H9 (cell line): ENCODE data around the gene ANKRD29. TPM values are rescaled to one million over a fixed set of nuclear protein-coding genes. Genes with fewer than 3 reads are reported as not detected.

Source experiments
- DNase-seq: peaks from one replicate; pipeline ENCODE4 v3.0.0-alpha.2; 2017
- H2AFZ ChIP-seq: one replicate; pipeline ENCODE4 v1.6.1; 2013; ENCODE audit warnings: mild to moderate bottlenecking, low read length, control low read depth, moderate library complexity
- H2AK5ac ChIP-seq: 2 replicates; pipeline ENCODE4 v1.6.1; 2013; ENCODE audit warnings: low read length, control low read depth, mixed read lengths; ENCODE audit not compliant: insufficient read length
- H2BK120ac ChIP-seq: one replicate; pipeline ENCODE4 v1.6.1; 2013; ENCODE audit warnings: low read depth, mild to moderate bottlenecking, low read length, control low read depth, inconsistent platforms; ENCODE audit not compliant: poor library complexity, severe bottlenecking
- H2BK12ac ChIP-seq: 2 replicates; pipeline ENCODE4 v1.6.1; 2013; ENCODE audit warnings: low read length, control low read depth, mixed read lengths, low read depth; ENCODE audit not compliant: insufficient read length
- H2BK15ac ChIP-seq: 2 replicates; pipeline ENCODE4 v1.6.1; 2013; ENCODE audit warnings: low read depth, low read length, control low read depth
- H2BK20ac ChIP-seq: one replicate; pipeline ENCODE4 v1.6.1; 2013; ENCODE audit warnings: low read depth, mild to moderate bottlenecking, low read length, control low read depth, inconsistent platforms; ENCODE audit not compliant: poor library complexity, severe bottlenecking
- H2BK5ac ChIP-seq: 2 replicates; pipeline ENCODE4 v1.6.1; 2013; ENCODE audit warnings: low read length, control low read depth, mixed read lengths; ENCODE audit not compliant: insufficient read length
- H3K14ac ChIP-seq: 2 replicates; pipeline ENCODE4 v1.6.1; 2013; ENCODE audit warnings: low read length, control low read depth; ENCODE audit not compliant: insufficient read depth
- H3K18ac ChIP-seq: 2 replicates; pipeline ENCODE4 v1.6.1; 2013; ENCODE audit warnings: low read depth, mild to moderate bottlenecking, mixed read lengths, low read length, control low read depth; ENCODE audit not compliant: insufficient read length
- H3K23ac ChIP-seq: 2 replicates; pipeline ENCODE4 v1.6.1; 2013; ENCODE audit warnings: low read length, control low read depth, mixed read lengths, low read depth; ENCODE audit not compliant: insufficient read length
- H3K23me2 ChIP-seq: 2 replicates; pipeline ENCODE4 v1.6.1; 2013; ENCODE audit warnings: low read depth, mild to moderate bottlenecking, mixed read lengths, low read length, control low read depth; ENCODE audit not compliant: insufficient read length, poor library complexity, severe bottlenecking
- H3K27ac ChIP-seq: 2 replicates; pipeline ENCODE4 v1.5.1; 2013; ENCODE audit warnings: low read length, control low read depth, mixed read lengths, low read depth; ENCODE audit not compliant: insufficient read length
- H3K27me3 ChIP-seq: 2 replicates; pipeline ENCODE4 v1.6.1; 2013; ENCODE audit warnings: low read length, control low read depth, inconsistent platforms; ENCODE audit not compliant: insufficient read depth
- H3K4ac ChIP-seq: 2 replicates; pipeline ENCODE4 v1.6.1; 2013; ENCODE audit warnings: low read depth, mild to moderate bottlenecking, control low read depth, inconsistent platforms, low read length, moderate library complexity
- H3K4me1 ChIP-seq: 2 replicates; pipeline ENCODE4 v1.6.1; 2013; ENCODE audit warnings: low read length, control low read depth, inconsistent platforms; ENCODE audit not compliant: insufficient read depth
- H3K4me2 ChIP-seq: 2 replicates; pipeline ENCODE4 v1.6.1; 2013; ENCODE audit warnings: low read length, control low read depth, mixed read lengths; ENCODE audit not compliant: insufficient read length, insufficient read depth
- H3K56ac ChIP-seq: 2 replicates; pipeline ENCODE4 v1.6.1; 2013; ENCODE audit warnings: low read depth, mild to moderate bottlenecking, mixed read lengths, low read length, control low read depth; ENCODE audit not compliant: insufficient read length
- H3K79me1 ChIP-seq: 2 replicates; pipeline ENCODE4 v1.6.1; 2013; ENCODE audit warnings: low read depth, mild to moderate bottlenecking, moderate library complexity, low read length, control low read depth, inconsistent platforms; ENCODE audit not compliant: insufficient read depth, poor library complexity, severe bottlenecking
- H3K79me2 ChIP-seq: 2 replicates; pipeline ENCODE4 v1.6.1; 2013; ENCODE audit warnings: low read length, control low read depth, inconsistent platforms; ENCODE audit not compliant: insufficient read depth
- H3K9ac ChIP-seq: 2 replicates; pipeline ENCODE4 v1.6.1; 2013; ENCODE audit warnings: low read length, control low read depth, mixed read lengths; ENCODE audit not compliant: insufficient read length; ENCODE audit errors: extremely low read depth
- H3K9me3 ChIP-seq: one replicate; pipeline ENCODE4 v1.6.1; 2013; ENCODE audit warnings: low read depth, low read length, inconsistent platforms; ENCODE audit not compliant: control insufficient read depth
- H3T11ph ChIP-seq: one replicate; pipeline ENCODE4 v1.6.1; 2013; ENCODE audit warnings: mild to moderate bottlenecking, low read length, control low read depth, inconsistent platforms
- H4K20me1 ChIP-seq: one replicate; pipeline ENCODE4 v1.6.1; 2013; ENCODE audit not compliant: control insufficient read depth, insufficient read length, insufficient read depth
- H4K5ac ChIP-seq: 2 replicates; pipeline ENCODE4 v1.6.1; 2013; ENCODE audit warnings: low read depth, mild to moderate bottlenecking, mixed read lengths, low read length, control low read depth; ENCODE audit not compliant: insufficient read length
- H4K8ac ChIP-seq: replicated peaks from 2 replicates; pipeline ENCODE4 v1.6.1; 2013; ENCODE audit warnings: low read length, control low read depth, mixed read lengths, low read depth; ENCODE audit not compliant: insufficient read length
- H4K91ac ChIP-seq: 2 replicates; pipeline ENCODE4 v1.6.1; 2013; ENCODE audit warnings: low read depth, mild to moderate bottlenecking, moderate library complexity, mixed read lengths, low read length, control low read depth; ENCODE audit not compliant: insufficient read length
- H3K27ac Mint-ChIP-seq, 3 experiments: 2 replicates in 2 of 3; 3 replicates in 1 of 3; pipeline ENCODE4 v1.8.0; 2020 to 2021; ENCODE audit warnings: mixed read lengths in 3 of 3, mild to moderate bottlenecking in 1 of 3, moderate library complexity in 1 of 3
- H3K27me3 Mint-ChIP-seq: 2 replicates; pipeline ENCODE4 v1.8.0; 2021; ENCODE audit warnings: low read depth, mild to moderate bottlenecking, moderate library complexity, mixed read lengths
- H3K36me3 Mint-ChIP-seq, 3 experiments: 2 replicates in 2 of 3; 3 replicates in 1 of 3; pipeline ENCODE4 v1.8.0; 2020 to 2021; ENCODE audit warnings: low read depth in 3 of 3, mixed read lengths in 3 of 3; ENCODE audit not compliant: insufficient read depth in 1 of 3
- H3K4me1 Mint-ChIP-seq, 2 experiments: 2 replicates each; pipeline ENCODE4 v1.8.0; 2020; ENCODE audit warnings: mixed read lengths in 2 of 2
- H3K4me3 Mint-ChIP-seq, 2 experiments: 2 replicates in 1 of 2; 3 replicates in 1 of 2; pipeline ENCODE4 v1.8.0; 2020 to 2021; ENCODE audit warnings: mild to moderate bottlenecking in 2 of 2, mixed read lengths in 2 of 2, moderate library complexity in 1 of 2
- H3K9me3 Mint-ChIP-seq, 2 experiments: 2 replicates in 1 of 2; 3 replicates in 1 of 2; pipeline ENCODE4 v1.8.0; 2020; ENCODE audit warnings: mild to moderate bottlenecking in 2 of 2, mixed read lengths in 2 of 2, moderate library complexity in 1 of 2
- WGBS: extraction: QIAGEN DNeasy Blood & Tissue Kit; methylation state at CpG from one replicate; pipeline ENCODE4 v1.1.7; 2013; ENCODE audit warnings: missing lambda C conversion rate, low lambda C conversion rate, mixed read lengths; ENCODE audit not compliant: insufficient read length; ENCODE audit errors: extremely low coverage; 5-methylcytosine and 5-hydroxymethylcytosine counted together
- total RNA-seq: library from RNA; stranded (reverse); gene quantifications from 2 replicates; pipeline ENCODE4 v1.2.1, GENCODE V29; 2021
- TF ChIP-seq, protein P1 (sequence below): fragments of 200-600 bp; sonication (generic); conservative IDR thresholded peaks from 3 replicates; pipeline ENCODE4 v1.8.0; 2021; ENCODE audit warnings: antibody characterized with exemption, mild to moderate bottlenecking

ANKRD29 gene
- total RNA-seq, 1 experiment from 2014 or later = 2.1 TPM

DNA sequence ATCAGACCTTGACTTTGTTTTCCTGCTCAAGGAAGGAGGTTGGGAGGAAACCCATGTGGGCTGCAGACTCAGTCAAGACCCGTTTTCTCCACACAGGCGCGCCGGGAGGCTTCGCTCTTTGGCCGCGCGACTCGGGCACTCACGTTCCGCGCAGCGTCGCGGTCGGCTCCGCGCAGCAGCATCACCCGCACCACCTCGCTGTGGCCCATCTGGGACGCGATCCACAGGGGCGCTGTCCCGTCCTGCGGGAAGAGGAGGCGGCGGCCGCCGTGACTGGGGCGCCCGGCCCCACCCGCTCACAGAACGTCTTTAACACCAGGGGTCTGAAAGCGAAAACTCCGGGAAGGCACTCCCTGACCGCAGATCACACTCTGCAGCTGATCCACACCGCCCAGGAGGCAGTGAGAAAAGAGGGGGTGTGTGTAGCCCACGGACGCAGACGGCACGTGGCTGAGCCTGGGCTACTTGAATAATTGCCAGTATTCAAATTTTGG is 43.3 kb downstream of the ANKRD29 start:
- H3K36me3 Mint-ChIP-seq = no peaks in the 10 kb centered on the region
- WGBS = no CpG with 5 or more reads among the region's 41 CpGs

More for the DNA sequence above, 43.3 kb downstream of the ANKRD29 start:
- H2BK20ac ChIP-seq = no peak overlapping the region
- no peak overlapping the region for H2AK5ac ChIP-seq
- no peaks in the 10 kb centered on the region for H3K9me3 Mint-ChIP-seq
- peak overlapping the region; percentile 55 for H3K9ac ChIP-seq
- H3K4me2 ChIP-seq = peak overlapping the region; percentile 71
- no peak overlapping the region for H4K5ac ChIP-seq
- no peaks in the 10 kb centered on the region for H4K20me1 ChIP-seq
- no peak for DNase-seq
- H4K91ac ChIP-seq = no peak overlapping the region
- no peak overlapping the region for H3K27ac Mint-ChIP-seq
- peak overlapping the region; percentile 80 for H3K14ac ChIP-seq
- H3K4me1 Mint-ChIP-seq = peaks cover 7 to 24% of the 10 kb centered on the region in 2 experiments
- no peaks in the 10 kb centered on the region for H3K9me3 ChIP-seq
- no peak overlapping the region for H3K27ac ChIP-seq
- H3K23me2 ChIP-seq = peaks cover 12% of the 10 kb centered on the region
- no peak overlapping the region for H2BK5ac ChIP-seq
- no peak overlapping the region for H3T11ph ChIP-seq
- peaks cover 53% of the 10 kb centered on the region for H3K27me3 Mint-ChIP-seq
- no peaks in the 10 kb centered on the region; the same call in 1 of the 2 replicates for H3K4me1 ChIP-seq
- H3K27me3 ChIP-seq = peaks cover 7% of the 10 kb centered on the region; the same call in 1 of the 2 replicates
- TF ChIP-seq, protein P1, sequence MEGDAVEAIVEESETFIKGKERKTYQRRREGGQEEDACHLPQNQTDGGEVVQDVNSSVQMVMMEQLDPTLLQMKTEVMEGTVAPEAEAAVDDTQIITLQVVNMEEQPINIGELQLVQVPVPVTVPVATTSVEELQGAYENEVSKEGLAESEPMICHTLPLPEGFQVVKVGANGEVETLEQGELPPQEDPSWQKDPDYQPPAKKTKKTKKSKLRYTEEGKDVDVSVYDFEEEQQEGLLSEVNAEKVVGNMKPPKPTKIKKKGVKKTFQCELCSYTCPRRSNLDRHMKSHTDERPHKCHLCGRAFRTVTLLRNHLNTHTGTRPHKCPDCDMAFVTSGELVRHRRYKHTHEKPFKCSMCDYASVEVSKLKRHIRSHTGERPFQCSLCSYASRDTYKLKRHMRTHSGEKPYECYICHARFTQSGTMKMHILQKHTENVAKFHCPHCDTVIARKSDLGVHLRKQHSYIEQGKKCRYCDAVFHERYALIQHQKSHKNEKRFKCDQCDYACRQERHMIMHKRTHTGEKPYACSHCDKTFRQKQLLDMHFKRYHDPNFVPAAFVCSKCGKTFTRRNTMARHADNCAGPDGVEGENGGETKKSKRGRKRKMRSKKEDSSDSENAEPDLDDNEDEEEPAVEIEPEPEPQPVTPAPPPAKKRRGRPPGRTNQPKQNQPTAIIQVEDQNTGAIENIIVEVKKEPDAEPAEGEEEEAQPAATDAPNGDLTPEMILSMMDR = no peak
- no peak overlapping the region for H2BK120ac ChIP-seq
- H3K4me3 Mint-ChIP-seq = peak overlapping the region; percentile 68 to 81
- no peak overlapping the region for H3K23ac ChIP-seq
- no peak overlapping the region for H3K56ac ChIP-seq
- no peaks in the 10 kb centered on the region for H3K79me1 ChIP-seq
- no peak overlapping the region; the same call in 1 of the 2 replicates for H2BK15ac ChIP-seq
- H3K18ac ChIP-seq = peak overlapping the region; percentile 81
- H3K4ac ChIP-seq = no peak overlapping the region
- no peak overlapping the region for H2AFZ ChIP-seq
- H3K79me2 ChIP-seq = no peaks in the 10 kb centered on the region
- no peak overlapping the region for H4K8ac ChIP-seq
- no peak overlapping the region for H2BK12ac ChIP-seq
